ENCODE measurements around the gene UTP11.

- TF ChIP-seq CTCF (conservative IDR thresholded peaks at IDR 0.05) (no peak), ZFX (IDR thresholded peaks at IDR 0.05) (no peak)
These were observed 24.9 kb upstream of the UTP11 start for GRCh38 chr1:37987679-37988078.
